MM.1S (cell line): ENCODE results near the gene ILK.

Source experiments
- DNase-seq: peaks from one replicate; pipeline ENCODE4 v3.0.0-alpha.2; 2015
- H2AFZ ChIP-seq: fragments of 300-600 bp; sonication (generic); 2 replicates; pipeline ENCODE4 v1.6.0; 2016; ENCODE audit warnings: antibody characterized with exemption, low read length
- H3F3A ChIP-seq: fragments of 300-600 bp; sonication (generic); 2 replicates; pipeline ENCODE4 v1.6.1; 2016; ENCODE audit warnings: mild to moderate bottlenecking, antibody characterized with exemption, low read length, moderate library complexity, mixed read lengths; ENCODE audit not compliant: insufficient read depth
- H3K27ac ChIP-seq: fragments of 300-600 bp; sonication (generic); 2 replicates; pipeline ENCODE4 v1.5.1; 2016; ENCODE audit warnings: mild to moderate bottlenecking, low read length
- H3K27me3 ChIP-seq: fragments of 300-600 bp; sonication (generic); replicated peaks from 2 replicates; pipeline ENCODE4 v1.6.0; 2016; ENCODE audit warnings: low read length; ENCODE audit not compliant: insufficient read depth
- H3K36me3 ChIP-seq: fragments of 300-600 bp; sonication (generic); replicated peaks from 2 replicates; pipeline ENCODE4 v1.6.1; 2016; ENCODE audit warnings: mild to moderate bottlenecking, low read length, mixed read lengths; ENCODE audit not compliant: insufficient read depth
- H3K4me1 ChIP-seq: fragments of 300-600 bp; sonication (generic); 2 replicates; pipeline ENCODE4 v1.6.1; 2016; ENCODE audit warnings: low read length, mixed read lengths
- H3K4me2 ChIP-seq: fragments of 300-600 bp; sonication (generic); 2 replicates; pipeline ENCODE4 v1.6.0; 2016; ENCODE audit warnings: low read depth, low read length
- H3K4me3 ChIP-seq: fragments of 300-600 bp; sonication (generic); 2 replicates; pipeline ENCODE4 v1.5.1; 2016; ENCODE audit warnings: low read length, mixed read lengths
- H3K79me2 ChIP-seq: fragments of 300-600 bp; sonication (generic); 2 replicates; pipeline ENCODE4 v1.6.1; 2016; ENCODE audit warnings: mixed run types, low read length, mixed read lengths
- H3K9ac ChIP-seq: fragments of 300-600 bp; sonication (generic); 2 replicates; pipeline ENCODE4 v1.6.1; 2016; ENCODE audit warnings: low read length, mixed read lengths
- H3K9me2 ChIP-seq: fragments of 300-600 bp; sonication (generic); replicated peaks from 2 replicates; pipeline ENCODE4 v1.6.1; 2016; ENCODE audit warnings: mild to moderate bottlenecking, low read length, mixed read lengths; ENCODE audit not compliant: insufficient read depth
- H3K9me3 ChIP-seq: fragments of 300-600 bp; sonication (generic); replicated peaks from 2 replicates; pipeline ENCODE4 v1.6.1; 2016; ENCODE audit warnings: mild to moderate bottlenecking, low read length, mixed read lengths; ENCODE audit not compliant: insufficient read depth
- H4K20me1 ChIP-seq: fragments of 300-600 bp; sonication (generic); 2 replicates; pipeline ENCODE4 v1.6.1; 2016; ENCODE audit warnings: mild to moderate bottlenecking, low read length, moderate library complexity, mixed read lengths; ENCODE audit not compliant: insufficient read depth
- CTCF ChIP-seq: fragments of 300-600 bp; sonication (generic); IDR thresholded peaks from 2 replicates; pipeline ENCODE4 v1.5.1; 2016; ENCODE audit warnings: antibody characterized with exemption, low read length, mixed read lengths
- EZH2 ChIP-seq: fragments of 300-600 bp; sonication (generic); optimal IDR thresholded peaks from 2 replicates; pipeline ENCODE3; 2017; ENCODE audit warnings: low read depth, mild to moderate bottlenecking, antibody characterized with exemption, low read length, mixed read lengths
- EZH2phosphoT487 ChIP-seq: fragments of 300-600 bp; sonication (generic); IDR thresholded peaks from 2 replicates; pipeline ENCODE4 v1.6.1; 2018; ENCODE audit warnings: antibody characterized with exemption, low read length

Gene ILK

GRCh38 chr11:6608726-6609501, 5.3 kb downstream of the ILK start:
- Histone ChIP-seq H3K9me3 (no peaks in the 10 kb centered on the region), H4K20me1 (no peaks in the 10 kb centered on the region), H3K9me2 (no peaks in the 10 kb centered on the region), H3K36me3 (no peaks in the 10 kb centered on the region), H3K27me3 (no peaks in the 10 kb centered on the region), H3K27ac (no peak overlapping the region), H3K9ac (no peak overlapping the region), H3K79me2 (peaks cover 41% of the 10 kb centered on the region), H2AFZ (no peak overlapping the region), H3K4me2 (no peak overlapping the region), H3F3A (peaks cover 39% of the 10 kb centered on the region), H3K4me3 (no peak overlapping the region), H3K4me1 (peaks cover 45% of the 10 kb centered on the region)
- no peak for DNase-seq
- TF ChIP-seq EZH2 (no peak), CTCF (no peak), EZH2phosphoT487 (no peak)

GRCh38 chr11:6609502-6610015, 6.0 kb downstream of the ILK start:
- peaks cover 33% of the 10 kb centered on the region for H3F3A ChIP-seq

GRCh38 chr11:6610591-6610990, 7.0 kb downstream of the ILK start:
- TF ChIP-seq EZH2, result no peak
- TF ChIP-seq CTCF, result no peak
- H3K9me2 ChIP-seq, result no peaks in the 10 kb centered on the region
- H3F3A ChIP-seq, result peaks cover 30% of the 10 kb centered on the region
- H3K9me3 ChIP-seq, result no peaks in the 10 kb centered on the region
- no peaks in the 10 kb centered on the region for H3K27me3 ChIP-seq
- no peak overlapping the region for H3K9ac ChIP-seq
- no peak for DNase-seq
- no peaks in the 10 kb centered on the region for H4K20me1 ChIP-seq
- H3K4me1 ChIP-seq, result peaks cover 35% of the 10 kb centered on the region
- H3K4me3 ChIP-seq, result no peak overlapping the region
- H2AFZ ChIP-seq, result no peak overlapping the region
- no peak overlapping the region; the same call in 1 of the 2 replicates for H3K4me2 ChIP-seq
- H3K79me2 ChIP-seq, result peaks cover 25% of the 10 kb centered on the region
- H3K27ac ChIP-seq, result no peak overlapping the region
- no peaks in the 10 kb centered on the region for H3K36me3 ChIP-seq

More at GRCh38 chr11:6609502-6610015, 6.0 kb downstream of the ILK start:
- Histone ChIP-seq H3K36me3 (no peaks in the 10 kb centered on the region), H3K4me1 (peaks cover 43% of the 10 kb centered on the region), H3K27ac (no peak overlapping the region), H3K9me3 (no peaks in the 10 kb centered on the region), H3K4me3 (no peak overlapping the region), H3K9me2 (no peaks in the 10 kb centered on the region), H3K79me2 (peaks cover 35% of the 10 kb centered on the region), H2AFZ (no peak overlapping the region), H4K20me1 (no peaks in the 10 kb centered on the region), H3K4me2 (no peak overlapping the region), H3K27me3 (no peaks in the 10 kb centered on the region), H3K9ac (no peak overlapping the region)
- no peak for DNase-seq
- TF ChIP-seq EZH2phosphoT487, result no peak
- no peak for TF ChIP-seq CTCF
- TF ChIP-seq EZH2, result no peak
